LNCaP clone FGC (cell line): ENCODE data around the gene NAALADL2.
"Not testable (repeated sequence)": the region's sequence is repeated elsewhere in the genome, so short reads cannot be mapped to it uniquely, and the experiment has no call there.

Experiments
- DNase-seq: peaks from one replicate; pipeline ENCODE4 v3.0.0-alpha.2; 2011; ENCODE audit warnings: low read depth
- H3K4me3 ChIP-seq: 2 replicates; pipeline ENCODE4 v1.5.1; 2011; ENCODE audit warnings: mild to moderate bottlenecking, low read depth, low read length, control low read depth
- CTCF ChIP-seq: IDR thresholded peaks from 2 replicates; pipeline ENCODE4 v1.5.1; 2012; ENCODE audit warnings: mild to moderate bottlenecking; ENCODE audit not compliant: control insufficient read depth, insufficient read depth; ENCODE audit errors: extremely low read depth

The NAALADL2 gene

DNA sequence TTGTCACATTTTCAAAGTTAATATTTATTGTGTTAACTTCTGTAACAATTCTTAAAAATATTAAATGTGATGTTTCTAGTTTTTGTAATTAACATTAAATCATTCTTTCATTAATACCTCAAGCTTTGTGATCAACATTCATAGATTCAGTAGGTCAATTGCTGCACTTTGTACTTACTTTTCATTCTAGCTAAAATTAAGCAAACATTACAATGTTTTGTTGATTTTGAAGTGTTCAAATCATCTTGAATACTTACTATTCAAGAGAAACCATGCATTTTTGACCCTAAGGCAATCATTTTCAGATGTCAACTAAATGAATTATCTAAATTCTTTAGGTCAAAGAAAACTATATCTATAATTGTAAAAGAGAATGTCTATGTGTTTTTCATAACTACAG is 933.1 kb downstream of the NAALADL2 start:
- DNase-seq: no peak
- TF ChIP-seq CTCF: no peak

GRCh38 chr3:175798326-175798725 is 939.2 kb downstream of the NAALADL2 start:
- H3K4me3 ChIP-seq: no peak overlapping the region
- no peak for DNase-seq
- TF ChIP-seq CTCF: no peak

More for the DNA sequence above, 933.1 kb downstream of the NAALADL2 start:
- H3K4me3 ChIP-seq: no peak overlapping the region

DNA sequence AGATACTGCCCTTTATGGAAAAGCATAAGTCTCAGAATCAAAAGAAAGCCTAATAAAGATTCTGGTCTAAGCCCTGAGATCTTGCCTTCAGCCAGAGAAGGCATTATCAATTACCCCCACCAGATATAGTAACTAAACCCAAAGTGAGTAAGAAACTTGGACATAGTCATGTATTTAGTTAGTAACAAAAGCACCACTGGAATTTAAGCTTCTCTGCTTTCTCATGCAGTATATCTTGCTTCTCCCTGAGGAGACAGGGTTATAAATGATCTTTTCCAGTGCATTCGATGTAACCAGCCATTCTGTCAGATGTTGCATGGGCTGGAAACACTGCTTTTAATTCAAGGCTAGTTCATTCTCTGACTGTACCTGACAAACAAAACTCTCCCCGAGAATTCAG is 946.7 kb downstream of the NAALADL2 start:
- DNase-seq: no peak
- TF ChIP-seq CTCF: no peak
- no peak overlapping the region for H3K4me3 ChIP-seq

GRCh38 chr3:175807175-175807574 is 948.0 kb downstream of the NAALADL2 start:
- no peak for TF ChIP-seq CTCF
- H3K4me3 ChIP-seq: no peak overlapping the region
- DNase-seq: no peak

GRCh38 chr3:175818811-175819464 is 959.8 kb downstream of the NAALADL2 start:
- no peak overlapping the region for H3K4me3 ChIP-seq
- no peak for DNase-seq
- TF ChIP-seq CTCF: no peak

DNA sequence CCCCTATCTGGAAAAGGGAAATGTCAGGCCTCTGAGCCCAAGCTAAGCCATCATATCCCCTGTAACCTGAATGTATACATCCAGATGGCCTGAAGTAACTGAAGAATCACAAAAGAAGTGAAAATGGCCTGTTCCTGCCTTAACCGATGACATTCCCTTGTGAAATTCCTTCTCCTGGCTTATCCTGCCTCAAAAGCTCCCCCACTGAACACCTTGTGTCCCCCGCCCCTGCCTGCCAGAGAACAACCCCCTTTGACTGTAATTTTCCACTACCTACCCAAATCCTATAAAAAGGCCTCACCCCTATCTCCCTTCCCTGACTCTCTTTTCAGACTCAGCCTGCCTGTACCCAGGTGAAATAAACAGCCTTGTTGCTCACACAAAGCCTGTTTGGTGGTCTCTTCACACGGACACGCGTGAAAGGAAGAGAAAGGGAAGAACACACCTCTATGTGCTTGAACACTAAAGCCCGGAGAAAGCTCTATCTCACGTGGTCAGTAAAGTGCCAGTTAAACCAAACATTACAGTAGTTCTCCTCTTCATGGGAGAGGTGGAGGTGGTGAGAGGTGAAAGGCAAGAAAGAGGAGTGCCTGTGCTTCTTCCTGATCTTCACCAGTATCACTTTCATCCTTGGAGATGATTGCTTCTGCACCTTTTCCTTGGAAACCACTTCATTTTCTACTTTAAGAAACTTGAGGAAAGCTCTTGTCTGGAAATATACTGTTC is 963.8 kb downstream of the NAALADL2 start:
- H3K4me3 ChIP-seq, DNase-seq: not testable (repeated sequence)

DNA sequence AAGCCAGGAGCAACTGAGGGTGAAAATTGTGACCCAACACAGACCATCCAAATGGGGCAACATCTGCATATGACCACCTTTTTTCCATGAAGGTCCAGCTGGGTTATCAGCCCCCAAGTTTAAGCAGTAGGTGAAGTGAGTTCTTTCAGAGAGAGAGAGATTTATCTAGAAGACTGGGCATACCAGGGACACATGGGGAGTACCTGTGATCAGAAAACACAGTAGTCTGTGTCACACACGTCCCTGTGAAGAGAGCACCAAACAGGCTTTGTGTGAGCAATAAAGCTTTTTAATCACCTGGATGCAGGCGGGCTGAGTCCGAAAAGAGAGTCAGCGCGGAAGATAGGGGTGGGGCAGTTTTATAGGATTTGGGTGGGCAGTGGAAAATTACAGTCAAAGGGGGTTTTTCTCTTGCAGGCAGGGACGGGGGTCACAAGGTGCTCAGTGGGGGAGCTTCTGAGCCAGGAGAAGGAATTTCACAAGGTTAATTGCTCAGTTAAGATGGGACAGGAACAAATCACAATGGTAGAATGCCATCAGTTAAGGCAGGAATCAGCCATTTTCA is 966.0 kb downstream of the NAALADL2 start:
- H3K4me3 ChIP-seq, DNase-seq: not testable (repeated sequence)

DNA sequence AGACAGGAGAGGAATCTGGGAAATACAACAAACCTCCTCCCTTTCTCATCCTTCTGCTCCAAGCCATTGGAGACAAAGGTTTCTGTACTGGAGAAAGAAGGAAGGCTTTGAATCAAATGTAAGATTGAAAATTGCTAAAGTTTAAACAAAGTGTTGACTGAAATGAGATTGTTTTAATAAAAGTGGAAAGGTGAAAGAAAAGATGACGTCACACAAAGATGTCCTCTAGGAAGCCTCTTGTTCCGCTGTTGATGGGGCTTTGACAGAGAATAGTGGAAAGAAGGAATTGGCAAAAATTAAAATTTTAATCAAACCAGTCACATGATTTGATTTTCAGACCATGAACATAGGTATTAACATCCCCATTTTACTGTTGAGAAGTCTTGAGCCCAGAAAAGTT is 967.6 kb downstream of the NAALADL2 start:
- TF ChIP-seq CTCF: no peak
- no peak overlapping the region for H3K4me3 ChIP-seq
- no peak for DNase-seq

DNA sequence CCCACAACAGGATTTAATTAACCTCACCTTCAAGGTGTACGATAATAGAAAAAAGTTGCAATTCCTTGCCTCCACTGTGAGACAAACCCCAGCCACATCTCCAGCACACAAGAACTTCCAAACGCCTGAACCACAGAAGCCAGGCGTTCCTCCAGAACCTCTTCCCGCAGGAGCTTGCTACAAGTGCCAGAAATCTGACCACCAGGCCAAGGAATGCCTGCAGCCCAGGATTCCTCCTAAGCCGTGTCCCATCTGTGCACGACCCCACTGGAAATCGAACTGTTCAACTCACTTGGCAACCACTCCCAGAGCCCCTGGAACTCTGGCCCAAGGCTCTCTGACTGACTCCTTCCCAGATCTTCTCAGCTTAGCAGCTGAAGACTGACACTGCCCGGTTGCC is 970.7 kb downstream of the NAALADL2 start:
- not testable (repeated sequence) for DNase-seq, H3K4me3 ChIP-seq

- DNase-seq, H3K4me3 ChIP-seq: not testable (repeated sequence)
Measured at GRCh38 chr3:175835763-175836162, 976.6 kb downstream of the NAALADL2 start.
